H1 (cell line): ENCODE results near the gene HORMAD2.

Experiments used
- CEBPB ChIP-seq: IDR thresholded peaks from 2 replicates; pipeline ENCODE4 v1.6.1; 2012; ENCODE audit warnings: low read depth, low read length
- CTCF ChIP-seq, 3 experiments: IDR thresholded peaks; 1 replicate in 2 of 3; 2 replicates in 1 of 3; pipeline versions ENCODE4 v1.5.1 to v1.6.1; 2011; ENCODE audit warnings: low read length in 3 of 3, mild to moderate bottlenecking in 3 of 3, inconsistent platforms in 2 of 3, low read depth in 1 of 3, moderate library complexity in 1 of 3; ENCODE audit not compliant: insufficient read depth in 1 of 3; ENCODE audit errors: control extremely low read depth in 1 of 3
- EZH2 ChIP-seq: fragments of 200-600 bp; sonication (generic); IDR thresholded peaks from 2 replicates; pipeline ENCODE4 v1.7.1; 2012; ENCODE audit warnings: low read depth, mild to moderate bottlenecking, moderate library complexity, low read length, inconsistent platforms; ENCODE audit not compliant: severe bottlenecking
- GTF2F1 ChIP-seq: IDR thresholded peaks from 2 replicates; pipeline ENCODE4 v1.6.1; 2012; ENCODE audit warnings: low read depth, low read length, improper control_type of control experiment, borderline replicate concordance
- JUN ChIP-seq: IDR thresholded peaks from 2 replicates; pipeline ENCODE4 v1.6.1; 2011; ENCODE audit warnings: low read depth, mild to moderate bottlenecking, improper control_type of control experiment, low read length
- POLR2A ChIP-seq, 2 experiments: IDR thresholded peaks; 1 replicate in 1 of 2; 2 replicates in 1 of 2; pipeline ENCODE4 v1.6.1; 2011; ENCODE audit warnings: low read depth in 2 of 2, low read length in 2 of 2, mild to moderate bottlenecking in 2 of 2; ENCODE audit errors: control extremely low read depth in 1 of 2
- POLR2AphosphoS5 ChIP-seq: IDR thresholded peaks from 2 replicates; pipeline ENCODE4 v1.6.1; 2011; ENCODE audit warnings: low read depth, low read length
- RAD21 ChIP-seq, 2 experiments: IDR thresholded peaks in 1 of 2; conservative IDR thresholded peaks in 1 of 2; 2 replicates each; pipeline ENCODE4 v1.6.1; 2011; ENCODE audit warnings: low read depth in 2 of 2, low read length in 2 of 2, improper control_type of control experiment in 1 of 2, inconsistent platforms in 1 of 2, mild to moderate bottlenecking in 1 of 2, moderate library complexity in 1 of 2
- RXRA ChIP-seq: IDR thresholded peaks from 2 replicates; pipeline ENCODE4 v1.6.1; 2011; ENCODE audit warnings: low read depth, mild to moderate bottlenecking, low read length, moderate library complexity; ENCODE audit not compliant: insufficient read depth
- SIN3A ChIP-seq, 2 experiments: IDR thresholded peaks in 1 of 2; conservative IDR thresholded peaks in 1 of 2; 2 replicates each; pipeline ENCODE4 v1.6.1; 2011 to 2012; ENCODE audit warnings: low read length in 2 of 2, improper control_type of control experiment in 1 of 2, low read depth in 1 of 2, mild to moderate bottlenecking in 1 of 2
- TBP ChIP-seq: IDR thresholded peaks from 2 replicates; pipeline ENCODE4 v1.6.1; 2011; ENCODE audit warnings: low read depth, low read length, improper control_type of control experiment

GRCh38 chr22:30201945-30202344 is 121.7 kb downstream of the HORMAD2 start:
- TF ChIP-seq CTCF (IDR thresholded peaks at IDR 0.05; ENCODE audit: control extremely low read depth in 1 of 3, insufficient read depth in 1 of 3, low read depth in 1 of 3, low read length in 3 of 3) (no peak), POLR2A (IDR thresholded peaks at IDR 0.05; ENCODE audit: control extremely low read depth in 1 of 2, low read depth in 2 of 2, low read length in 2 of 2) (no peak), SIN3A (conservative IDR thresholded peaks at IDR 0.05 in 1 of 2, IDR thresholded peaks at IDR 0.05 in 1 of 2; ENCODE audit: low read depth in 1 of 2, low read length in 2 of 2) (no peak), GTF2F1 (no peak), RXRA (no peak), POLR2AphosphoS5 (no peak), TBP (no peak), JUN (no peak), EZH2 (no peak), RAD21 (IDR thresholded peaks at IDR 0.05 in 1 of 2, conservative IDR thresholded peaks at IDR 0.05 in 1 of 2; ENCODE audit: low read depth in 2 of 2, low read length in 2 of 2) (no peak), CEBPB (no peak)
